Smooth muscle cell of the brain vasculature (primary cell): ENCODE measurements around the gene HOXD8.

Source experiments
- DNase-seq: peaks from one replicate; pipeline ENCODE4 v3.0.0-alpha.2; 2012; ENCODE audit warnings: low read depth, low spot score

HOXD8 gene

GRCh38 chr2:176128982-176129796 is at the start of gene HOXD8:
TSS of gene HOXD8 (plus strand) at chr2:176129705. CDS start at chr2:176130367, 662 bp downstream.
- no peak for DNase-seq

DNA sequence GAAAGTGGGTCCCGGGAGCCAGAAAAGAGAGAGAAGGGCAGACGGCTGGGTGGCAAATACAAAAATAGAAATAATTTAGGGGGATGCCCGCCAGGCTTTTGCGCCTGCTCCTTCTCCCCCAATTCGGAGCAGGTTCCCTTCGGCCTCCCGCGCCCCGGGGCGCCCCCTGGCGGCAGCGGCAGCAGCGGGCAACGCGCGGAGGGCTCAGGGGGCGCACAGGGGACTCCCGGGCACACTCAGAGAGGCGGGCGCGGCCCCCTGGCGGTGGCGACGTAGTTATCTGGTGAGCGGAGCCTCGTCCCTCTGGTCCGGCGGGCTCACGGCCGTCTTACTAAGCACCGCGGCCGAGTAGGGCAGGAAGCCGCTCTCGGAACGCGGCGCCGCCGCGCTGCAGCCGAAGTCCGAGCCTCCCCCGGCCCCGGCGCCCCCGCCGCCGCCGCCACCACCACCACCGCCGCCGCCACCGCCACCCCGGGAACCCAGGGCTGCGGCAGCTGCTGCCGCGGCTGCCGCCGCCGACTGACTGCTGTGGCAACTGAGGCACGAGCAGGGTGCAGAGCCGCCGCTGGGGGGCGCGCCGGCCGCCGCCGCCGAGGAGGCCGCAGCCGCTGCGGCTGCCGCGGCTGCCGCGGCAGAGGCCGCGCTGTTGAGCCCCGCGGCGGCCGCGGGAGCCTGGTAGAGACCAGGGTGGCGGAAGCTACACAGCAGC is 49.5 kb upstream of the HOXD8 start:
- DNase-seq: no peak

DNA sequence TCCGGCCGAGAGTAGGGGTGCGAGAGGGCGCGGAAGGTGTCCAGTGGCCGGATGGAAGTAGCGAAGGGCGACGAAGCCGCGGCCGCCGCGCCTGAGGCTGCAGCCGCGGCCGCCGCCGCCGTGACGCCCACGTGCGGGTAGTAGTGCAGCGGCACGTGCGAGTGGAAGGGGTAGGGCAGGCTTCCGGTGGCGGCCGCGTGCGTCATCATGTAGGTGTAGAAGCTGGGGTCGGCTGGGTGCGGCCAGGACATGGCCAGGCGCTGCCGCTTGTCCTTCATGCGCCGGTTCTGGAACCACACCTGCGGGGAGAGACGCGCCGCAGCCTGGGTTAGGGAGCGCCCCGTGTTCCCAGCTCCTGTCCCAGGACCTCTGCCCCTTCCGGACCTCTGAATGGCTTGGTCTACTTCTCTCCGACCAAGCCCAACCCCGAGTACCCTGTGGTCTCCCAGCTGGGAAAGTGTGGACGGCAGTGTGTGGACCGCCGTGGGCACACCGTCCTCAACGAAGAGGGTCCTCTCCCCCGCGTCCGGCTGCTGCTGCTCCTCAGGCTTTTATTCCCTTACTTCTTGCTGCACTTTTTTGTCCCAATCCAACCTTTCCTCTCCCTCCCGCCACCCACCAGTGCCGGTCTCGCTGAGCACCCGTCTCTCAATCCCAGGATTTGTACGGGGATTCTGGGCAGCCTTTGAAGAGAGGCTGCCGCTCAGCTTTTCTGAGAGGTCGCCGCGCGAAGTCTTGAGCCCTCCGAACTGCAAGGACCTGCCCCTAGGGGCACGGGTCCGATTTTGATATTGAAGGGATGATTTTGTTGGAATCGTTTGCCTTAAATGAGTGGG is 48.7 kb upstream of the HOXD8 start:
- no peak for DNase-seq

- DNase-seq: no peak
Measured at GRCh38 chr2:176081376-176081836, 48.1 kb upstream of the HOXD8 start.

DNA sequence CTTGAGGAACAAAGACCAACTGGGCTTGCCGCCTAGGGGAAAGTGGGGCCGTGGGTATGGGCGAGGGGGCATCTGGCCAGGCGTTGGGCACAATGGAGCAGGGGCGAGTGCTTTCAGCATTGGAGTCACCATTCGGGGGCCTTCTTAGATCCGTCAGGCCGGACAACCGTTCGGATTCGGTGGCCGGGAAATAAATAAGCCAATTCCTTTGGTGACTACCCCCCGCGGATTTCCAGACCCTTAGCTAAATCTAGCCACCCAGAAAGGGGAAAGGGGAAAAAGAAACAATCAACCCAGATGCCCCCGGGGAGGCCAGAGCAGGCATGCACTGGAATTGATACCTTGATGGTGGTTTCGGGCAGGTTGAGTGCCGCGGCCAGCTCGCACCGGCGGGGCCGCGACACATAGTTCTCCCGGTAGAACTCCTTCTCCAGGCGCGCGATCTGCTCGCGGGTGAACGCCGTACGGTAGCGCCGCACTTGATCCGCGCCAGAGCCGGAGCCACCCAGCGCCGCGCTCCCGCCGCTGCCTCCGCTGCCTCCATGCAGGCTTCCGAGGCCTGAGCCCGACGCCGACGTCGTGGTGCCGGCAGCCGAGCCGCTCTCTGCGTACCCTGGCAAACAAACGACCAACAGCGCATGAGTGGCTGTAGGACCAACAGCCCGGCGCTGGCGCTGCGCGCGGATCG is 47.5 kb upstream of the HOXD8 start:
- DNase-seq: no peak

DNA sequence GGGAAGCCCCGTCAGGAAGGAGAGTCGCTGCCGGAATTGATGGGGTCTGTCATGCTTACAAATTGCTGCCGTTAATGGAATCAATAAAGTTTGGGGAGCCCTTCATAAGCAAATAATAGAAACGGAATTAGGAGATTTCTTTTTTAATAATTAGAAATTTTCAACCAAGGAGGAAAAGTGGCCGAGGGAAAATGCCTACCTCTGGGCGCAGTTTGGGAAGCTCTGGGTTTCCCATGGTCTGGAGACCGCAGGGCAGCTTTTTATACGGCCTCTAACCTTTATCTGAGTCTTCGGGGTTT is 47.0 kb upstream of the HOXD8 start:
- no peak for DNase-seq

- no peak for DNase-seq
Measured at GRCh38 chr2:176082824-176083751, 46.4 kb upstream of the HOXD8 start.

- no peak for DNase-seq
Measured at GRCh38 chr2:176083796-176084261, 45.7 kb upstream of the HOXD8 start, which contains the start of gene EVX2. TSS of gene EVX2 (minus strand) at chr2:176083962. CDS start at chr2:176083776, 186 bp downstream.

DNA sequence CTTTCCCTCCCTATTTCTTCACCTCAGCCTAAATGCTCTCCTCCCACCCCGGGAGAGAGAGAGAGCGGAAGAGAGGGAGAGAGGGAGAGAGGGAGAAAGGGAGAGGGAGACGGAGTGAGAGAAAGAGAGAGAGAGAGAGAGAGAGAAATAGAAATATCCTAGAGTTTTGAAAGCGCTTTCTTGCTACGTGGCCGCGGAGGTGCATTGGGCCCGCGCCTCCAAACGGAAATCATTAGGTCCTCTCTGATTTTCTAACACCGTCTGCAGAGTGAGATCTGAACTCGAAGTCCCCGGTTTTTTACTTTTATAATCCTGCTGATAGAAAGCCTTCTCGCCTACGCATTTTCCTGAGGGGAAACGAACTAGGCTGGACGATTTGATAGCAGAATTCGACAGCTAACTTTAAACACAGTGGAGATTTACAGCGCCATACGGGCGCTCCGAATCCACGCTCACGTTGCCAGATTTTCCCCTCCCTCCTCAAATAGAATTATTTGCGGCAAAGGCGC is 44.8 kb upstream of the HOXD8 start:
- DNase-seq: no peak

- no peak for DNase-seq
Measured at GRCh38 chr2:176085120-176085788, 44.3 kb upstream of the HOXD8 start.

DNA sequence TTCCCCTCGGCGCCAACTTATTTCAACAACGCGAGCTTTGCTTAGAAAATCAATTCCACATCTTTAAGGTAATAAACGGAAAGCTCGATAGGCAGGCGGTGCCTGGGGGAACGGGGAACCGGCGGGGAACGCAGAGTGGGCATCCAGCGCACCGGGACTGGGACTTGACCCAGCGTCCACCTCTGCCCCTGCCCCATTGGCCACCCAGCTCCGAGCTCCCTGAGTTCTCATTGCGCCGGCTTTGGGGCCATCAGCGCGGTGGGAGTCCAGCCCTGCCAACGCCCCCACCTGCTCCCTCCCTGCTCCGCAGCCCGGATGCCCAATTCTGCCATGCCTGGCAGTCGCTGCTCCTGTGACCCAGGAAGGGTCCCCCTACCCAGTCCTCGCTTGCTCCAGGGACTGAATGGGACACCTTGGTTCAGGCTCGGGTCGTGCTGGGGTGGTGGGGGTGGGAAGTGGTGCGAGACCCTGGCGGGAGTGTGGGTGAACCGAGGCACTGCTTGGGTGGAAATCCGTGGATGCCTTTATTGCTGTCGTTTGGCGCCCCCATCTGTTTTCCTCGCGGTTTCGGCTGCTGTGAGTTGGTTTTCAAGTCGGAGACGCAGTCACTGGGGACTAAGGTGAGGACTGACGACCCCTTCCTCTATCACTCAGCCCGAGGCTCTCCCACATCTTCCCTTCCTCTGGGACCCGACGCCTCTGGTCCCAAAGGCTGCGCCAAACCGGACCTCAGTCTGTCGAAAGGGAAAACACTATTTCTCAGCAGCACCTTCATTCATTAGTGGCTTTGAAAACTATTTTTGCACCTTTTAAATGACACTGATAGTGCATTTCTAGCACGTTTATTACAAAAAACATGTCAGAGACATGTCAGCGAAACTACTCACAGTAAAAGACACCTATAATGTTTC is 43.4 kb upstream of the HOXD8 start:
- DNase-seq: no peak

- no peak for DNase-seq
Measured at GRCh38 chr2:176087330-176088047, 42.0 kb upstream of the HOXD8 start.

- no peak for DNase-seq
Measured at GRCh38 chr2:176088048-176088936, 41.2 kb upstream of the HOXD8 start.

DNA sequence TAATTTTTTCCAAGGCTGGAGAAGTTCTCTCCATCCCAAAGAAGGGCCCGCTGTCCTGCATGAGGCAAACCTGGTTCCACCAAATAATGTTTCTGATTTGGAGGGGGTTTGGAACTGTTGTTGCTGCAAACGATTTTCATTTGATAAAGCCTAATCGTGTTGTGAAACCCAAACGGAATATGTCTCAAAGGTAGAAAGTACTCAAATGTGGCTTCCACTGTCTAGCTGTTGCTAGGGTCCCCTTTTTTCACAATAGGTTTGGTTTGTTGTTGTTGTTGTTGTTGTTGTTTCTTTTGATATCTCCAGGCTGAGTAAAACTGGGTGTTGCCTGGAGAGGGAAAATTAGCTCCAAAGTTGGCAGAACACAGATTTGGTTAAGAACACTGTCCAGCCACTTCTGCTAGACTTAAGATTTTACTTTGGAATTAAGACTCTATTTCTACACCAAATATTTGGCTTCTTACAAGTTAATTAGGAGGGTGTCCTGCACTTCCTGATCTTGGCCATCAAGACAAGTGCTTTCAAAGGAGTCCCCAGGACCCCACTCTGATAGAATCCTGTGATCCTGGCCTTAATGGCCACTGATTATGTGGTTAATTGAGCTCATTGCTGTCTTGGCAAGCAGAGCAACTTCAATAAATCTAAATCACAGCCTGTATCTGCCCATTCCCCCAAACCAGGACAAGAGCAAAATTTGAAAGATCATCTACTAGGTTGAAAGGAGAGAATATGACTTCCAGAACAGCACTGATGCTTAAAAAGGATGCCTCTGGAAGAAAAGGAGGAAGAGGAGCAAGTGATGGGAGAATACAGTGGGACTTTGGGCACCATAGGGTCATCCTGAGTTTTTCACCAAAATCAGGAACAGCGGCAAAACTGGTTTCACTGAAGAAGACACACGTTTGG is 40.3 kb upstream of the HOXD8 start:
- no peak for DNase-seq

DNA sequence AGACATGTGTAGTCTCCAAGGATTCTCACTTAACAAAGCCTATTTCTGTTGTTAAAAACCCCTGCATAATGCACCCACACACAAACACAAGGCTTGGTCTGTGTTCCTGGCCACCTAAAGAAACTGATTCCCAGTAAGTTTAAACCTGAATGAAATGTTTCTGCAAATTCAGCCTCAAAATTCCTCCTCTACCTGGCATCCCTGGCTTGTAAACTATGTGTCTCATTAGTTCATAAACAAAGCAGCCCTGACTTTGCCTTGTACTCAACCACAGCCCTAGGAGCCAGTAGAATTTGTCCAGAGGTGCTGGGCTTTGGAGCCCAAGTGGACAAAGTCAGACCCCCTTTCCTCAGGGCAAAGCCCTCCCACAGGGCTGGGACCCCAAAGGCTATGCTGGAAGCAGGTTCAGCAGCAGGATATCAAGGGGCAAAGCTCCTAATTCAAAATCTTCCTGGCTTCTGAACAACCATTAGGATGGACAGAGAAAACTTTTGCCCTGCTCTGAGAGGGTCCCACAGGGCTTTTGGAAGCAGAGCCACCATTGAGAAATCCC is 39.6 kb upstream of the HOXD8 start:
- DNase-seq: no peak
